ENCODE results near the gene ZBTB21. TPM values are rescaled to one million over a fixed set of nuclear protein-coding genes. Genes with fewer than 3 reads are reported as not detected.

The ZBTB21 gene
- total RNA-seq, 4 donors from 2014 or later, result 5.9 to 15.1 (median 9.2) TPM

DNA sequence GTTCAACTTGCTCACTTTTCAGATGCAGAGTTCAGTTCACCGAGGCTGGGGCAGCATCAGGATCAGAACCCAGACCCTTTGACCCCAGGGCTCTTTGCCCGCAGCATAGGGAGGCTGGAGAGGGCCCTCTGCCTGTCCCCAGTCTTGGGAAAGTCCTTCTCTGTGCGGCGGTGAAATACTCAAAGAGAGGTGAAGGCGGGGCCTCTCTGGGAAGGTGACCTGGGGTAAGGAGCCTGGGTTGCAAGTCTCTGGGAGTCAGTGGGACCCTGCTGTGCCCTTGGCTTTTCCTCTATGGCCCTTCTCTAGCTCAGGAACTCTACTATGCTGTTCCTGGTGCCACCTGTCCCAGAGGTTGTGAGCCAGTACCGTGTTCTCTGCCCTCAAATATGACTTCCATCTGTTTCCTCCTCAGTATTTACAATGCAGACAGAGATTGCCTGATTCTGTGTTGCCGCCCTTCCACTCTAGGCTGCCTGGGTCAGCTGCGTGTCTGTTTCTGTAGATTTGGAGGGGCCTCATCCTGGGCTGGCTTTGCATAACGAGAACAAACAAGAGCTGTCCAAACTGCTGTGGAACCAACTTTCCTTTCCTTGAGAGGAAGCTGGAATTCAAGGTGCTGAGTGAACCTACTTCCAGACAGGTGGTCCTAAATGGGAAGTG is 18.7 kb upstream of the ZBTB21 start:
- Histone ChIP-seq H3K27ac (replicated peaks in 1 of 4) (no peak overlapping the region), H3K27me3 (no peaks in the 10 kb centered on the region), H3K9me3 (no peaks in the 10 kb centered on the region), H3K4me3 (no peak overlapping the region), H3K4me1 (no peaks in the 10 kb centered on the region), H3K36me3 (no peaks in the 10 kb centered on the region)
- no peak for TF ChIP-seq POLR2AphosphoS5 (IDR thresholded peaks at IDR 0.05)
- TF ChIP-seq, protein P1, sequence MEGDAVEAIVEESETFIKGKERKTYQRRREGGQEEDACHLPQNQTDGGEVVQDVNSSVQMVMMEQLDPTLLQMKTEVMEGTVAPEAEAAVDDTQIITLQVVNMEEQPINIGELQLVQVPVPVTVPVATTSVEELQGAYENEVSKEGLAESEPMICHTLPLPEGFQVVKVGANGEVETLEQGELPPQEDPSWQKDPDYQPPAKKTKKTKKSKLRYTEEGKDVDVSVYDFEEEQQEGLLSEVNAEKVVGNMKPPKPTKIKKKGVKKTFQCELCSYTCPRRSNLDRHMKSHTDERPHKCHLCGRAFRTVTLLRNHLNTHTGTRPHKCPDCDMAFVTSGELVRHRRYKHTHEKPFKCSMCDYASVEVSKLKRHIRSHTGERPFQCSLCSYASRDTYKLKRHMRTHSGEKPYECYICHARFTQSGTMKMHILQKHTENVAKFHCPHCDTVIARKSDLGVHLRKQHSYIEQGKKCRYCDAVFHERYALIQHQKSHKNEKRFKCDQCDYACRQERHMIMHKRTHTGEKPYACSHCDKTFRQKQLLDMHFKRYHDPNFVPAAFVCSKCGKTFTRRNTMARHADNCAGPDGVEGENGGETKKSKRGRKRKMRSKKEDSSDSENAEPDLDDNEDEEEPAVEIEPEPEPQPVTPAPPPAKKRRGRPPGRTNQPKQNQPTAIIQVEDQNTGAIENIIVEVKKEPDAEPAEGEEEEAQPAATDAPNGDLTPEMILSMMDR (IDR thresholded peaks at IDR 0.05), result no peak
- TF ChIP-seq EP300 (IDR thresholded peaks at IDR 0.05), result no peak
- no peak for TF ChIP-seq POLR2A (IDR thresholded peaks at IDR 0.05; ENCODE audit: low read depth)
- intact Hi-C loops (cut with DNase I), result no loop called here
- 74% methylated on average over 7 of the region's 9 CpGs for WGBS
- no peak for DNase-seq (ENCODE audit: extremely low spot score)

GRCh38 chr21:42027822-42028765 is 17.9 kb upstream of the ZBTB21 start:
- Histone ChIP-seq H3K36me3 (no peaks in the 10 kb centered on the region), H3K27me3 (no peaks in the 10 kb centered on the region), H3K4me3 (no peak overlapping the region), H3K4me1 (no peaks in the 10 kb centered on the region), H3K9me3 (no peaks in the 10 kb centered on the region), H3K27ac (replicated peaks in 1 of 4) (no peak overlapping the region)
- TF ChIP-seq EP300 (IDR thresholded peaks at IDR 0.05) (no peak), POLR2A (IDR thresholded peaks at IDR 0.05; ENCODE audit: low read depth) (no peak), POLR2AphosphoS5 (IDR thresholded peaks at IDR 0.05) (no peak)
- TF ChIP-seq, protein P1 (IDR thresholded peaks at IDR 0.05), result no peak
- WGBS, result 83% methylated on average over 19 of the region's 26 CpGs
- no peak for DNase-seq (ENCODE audit: extremely low spot score)
- intact Hi-C loops (cut with DNase I), result no loop called here

DNA sequence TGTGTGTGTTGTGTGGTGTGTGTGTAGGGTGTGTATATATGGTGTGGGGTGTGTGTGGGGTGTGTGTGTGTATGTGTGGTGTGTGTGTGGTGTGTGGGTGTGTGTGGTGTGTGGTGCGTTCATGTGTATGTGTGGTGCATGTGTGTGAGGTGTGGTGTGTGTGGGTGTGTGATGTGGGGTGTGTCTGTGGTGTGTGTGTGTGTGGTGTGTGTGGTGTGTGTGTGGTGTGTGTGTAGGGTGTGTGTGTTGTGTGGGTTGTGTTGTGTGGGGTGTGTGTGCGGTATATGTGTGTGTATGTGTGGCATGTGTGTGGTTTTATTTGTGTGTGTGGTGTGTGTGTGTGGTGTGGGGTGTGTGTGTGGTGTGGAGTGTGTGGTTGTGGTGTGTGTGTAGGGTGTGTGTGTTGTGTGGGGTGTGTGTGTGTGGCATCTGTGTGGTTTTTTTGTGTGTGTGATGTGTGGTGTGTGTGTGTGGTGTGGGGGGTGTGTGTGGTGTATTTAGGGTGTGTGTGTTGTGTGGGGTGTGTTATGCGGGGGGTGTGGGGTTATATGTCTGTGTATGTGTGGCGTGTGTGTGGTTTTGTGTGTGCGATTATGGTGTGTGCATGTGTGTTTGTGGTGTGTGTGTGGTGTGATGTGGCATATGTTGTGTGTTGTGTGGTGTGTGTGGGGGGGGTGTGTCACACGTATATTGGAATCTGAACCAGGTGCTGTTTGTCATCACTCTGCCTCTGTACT is 17.1 kb upstream of the ZBTB21 start:
- WGBS, result 90% methylated on average over 6 of the region's 6 CpGs
- H3K4me3 ChIP-seq, result no peak overlapping the region
- TF ChIP-seq EP300 (IDR thresholded peaks at IDR 0.05) (no peak), POLR2A (IDR thresholded peaks at IDR 0.05; ENCODE audit: low read depth) (no peak)
- TF ChIP-seq, protein P1 (IDR thresholded peaks at IDR 0.05), result no peak
- no peaks in the 10 kb centered on the region for H3K9me3 ChIP-seq
- DNase-seq (ENCODE audit: extremely low spot score), result no peak
- H3K27me3 ChIP-seq, result peaks cover 0 to 3% (median 0%) of the 10 kb centered on the region in 4 donors
- no peak overlapping the region for H3K27ac ChIP-seq (replicated peaks in 1 of 4)
- no peaks in the 10 kb centered on the region for H3K4me1 ChIP-seq
- intact Hi-C loops (cut with DNase I), result no loop called here
- no peaks in the 10 kb centered on the region for H3K36me3 ChIP-seq

- TF ChIP-seq EP300 (IDR thresholded peaks at IDR 0.05) (no peak), POLR2AphosphoS5 (IDR thresholded peaks at IDR 0.05) (no peak), POLR2A (IDR thresholded peaks at IDR 0.05; ENCODE audit: low read depth) (no peak)
- TF ChIP-seq, protein P1 (IDR thresholded peaks at IDR 0.05), result no peak
- Histone ChIP-seq H3K4me3 (no peak overlapping the region), H3K27ac (replicated peaks in 1 of 4) (no peak overlapping the region), H3K4me1 (peaks cover 0 to 4% (median 0%) of the 10 kb centered on the region in 4 donors), H3K27me3 (peaks cover 0 to 14% (median 0%) of the 10 kb centered on the region in 4 donors), H3K9me3 (no peaks in the 10 kb centered on the region), H3K36me3 (no peaks in the 10 kb centered on the region)
- intact Hi-C loops (cut with DNase I), result no loop called here
- 79% methylated on average over 9 of the region's 9 CpGs for WGBS
- no peak for DNase-seq (ENCODE audit: extremely low spot score)
These were observed 15.9 kb upstream of the ZBTB21 start for GRCh38 chr21:42026082-42026435.

All from esophagus muscularis mucosa (tissue), 4 donors.